Progenitor cell of endocrine pancreas (in vitro differentiated cells): ENCODE results near the gene IFT172. TPM values are rescaled to one million over a fixed set of nuclear protein-coding genes. Genes with fewer than 3 reads are reported as not detected.

Source experiments
- DNase-seq: peaks from one replicate; pipeline ENCODE4 v3.0.0; 2021; ENCODE audit warnings: low spot score; ENCODE audit not compliant: unreplicated experiment
- H3K27ac Mint-ChIP-seq: 2 replicates; pipeline ENCODE4 v1.8.0; 2021; ENCODE audit warnings: mild to moderate bottlenecking, moderate library complexity, mixed read lengths
- H3K27me3 Mint-ChIP-seq: 2 replicates; pipeline ENCODE4 v1.8.0; 2021; ENCODE audit warnings: mixed read lengths
- H3K36me3 Mint-ChIP-seq: 2 replicates; pipeline ENCODE4 v1.8.0; 2022; ENCODE audit warnings: mixed read lengths; ENCODE audit not compliant: insufficient read depth
- H3K4me1 Mint-ChIP-seq: 2 replicates; pipeline ENCODE4 v1.8.0; 2021; ENCODE audit warnings: low read depth, mixed read lengths
- H3K4me3 Mint-ChIP-seq: 2 replicates; pipeline ENCODE4 v1.8.0; 2021; ENCODE audit warnings: low read depth, mild to moderate bottlenecking, moderate library complexity, mixed read lengths
- H3K9me3 Mint-ChIP-seq: 2 replicates; pipeline ENCODE4 v1.8.0; 2021; ENCODE audit warnings: low read depth, mixed read lengths
- CTCF ChIP-seq: fragments of 200-600 bp; sonication (generic); IDR thresholded peaks from one replicate; pipeline ENCODE4 v1.5.0; 2021; ENCODE audit warnings: antibody characterized with exemption, mild to moderate bottlenecking; ENCODE audit not compliant: unreplicated experiment
- total RNA-seq: library from RNA; stranded (reverse); gene quantifications from 2 replicates; pipeline ENCODE4 v1.2.1, GENCODE V29; 2021

Gene IFT172
- total RNA-seq, 1 donor from 2014 or later: 49.5 TPM

- no peak for TF ChIP-seq CTCF
- Mint-ChIP-seq H3K4me3 (no peak overlapping the region), H3K36me3 (peaks cover 1% of the 10 kb centered on the region), H3K4me1 (no peaks in the 10 kb centered on the region), H3K27ac (no peak overlapping the region), H3K9me3 (no peaks in the 10 kb centered on the region), H3K27me3 (no peaks in the 10 kb centered on the region)
- no peak for DNase-seq
Measured at GRCh38 chr2:27527182-27527581, 37.6 kb upstream of the IFT172 start.

DNA sequence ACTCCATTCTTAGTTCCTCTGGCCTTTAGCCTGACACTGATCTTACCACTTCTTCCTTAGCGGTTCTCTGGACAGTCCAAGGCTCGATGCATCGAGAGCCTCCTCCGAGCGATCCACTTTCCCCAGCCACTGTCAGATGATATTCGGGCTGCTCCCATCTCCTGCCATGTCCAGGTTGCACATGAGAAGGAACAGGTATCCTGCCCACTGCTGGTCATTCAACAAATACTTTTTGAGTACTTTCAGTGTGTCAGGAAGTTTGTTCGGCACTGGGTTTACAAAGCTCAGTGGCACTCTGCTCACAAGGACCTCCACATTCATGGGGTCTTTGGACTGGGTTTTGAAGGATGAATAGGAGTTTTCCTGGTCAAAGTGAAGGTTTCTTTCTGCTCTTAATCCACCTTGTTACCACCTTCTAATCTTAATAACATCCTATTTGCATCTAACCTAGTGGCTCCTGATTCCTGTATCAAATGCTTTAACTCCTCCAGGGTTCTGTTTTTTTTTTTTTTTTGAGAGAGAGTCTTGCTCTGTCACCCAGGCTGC lies 32.9 kb upstream of the IFT172 start:
- Mint-ChIP-seq H3K4me1 (peaks cover 8% of the 10 kb centered on the region), H3K27me3 (no peaks in the 10 kb centered on the region), H3K36me3 (no peaks in the 10 kb centered on the region), H3K4me3 (no peak overlapping the region), H3K27ac (no peak overlapping the region), H3K9me3 (no peaks in the 10 kb centered on the region)
- TF ChIP-seq CTCF: no peak
- no peak for DNase-seq

GRCh38 chr2:27520316-27520715 lies 30.8 kb upstream of the IFT172 start:
- Mint-ChIP-seq H3K9me3 (no peaks in the 10 kb centered on the region), H3K4me1 (peaks cover 8% of the 10 kb centered on the region), H3K27me3 (no peaks in the 10 kb centered on the region), H3K27ac (no peak overlapping the region), H3K4me3 (no peak overlapping the region), H3K36me3 (no peaks in the 10 kb centered on the region)
- TF ChIP-seq CTCF: no peak
- DNase-seq: no peak

DNA sequence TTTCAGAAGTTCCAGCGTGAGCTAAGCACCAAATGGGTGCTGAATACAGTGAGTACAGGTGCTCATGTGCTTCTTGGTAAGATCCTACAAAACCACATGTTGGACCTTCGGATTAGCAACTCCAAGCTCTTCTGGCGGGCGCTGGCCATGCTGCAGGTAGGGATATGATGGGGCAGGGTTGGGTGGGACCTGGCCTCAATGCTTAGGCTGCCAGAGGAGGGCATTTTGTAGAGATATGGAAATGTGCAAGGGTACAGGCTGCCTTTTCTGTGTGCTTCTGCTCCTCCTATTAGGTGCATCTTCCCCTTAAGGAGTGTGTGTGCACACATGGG lies 29.2 kb upstream of the IFT172 start:
- no peaks in the 10 kb centered on the region for H3K27me3 Mint-ChIP-seq
- no peak overlapping the region for H3K27ac Mint-ChIP-seq
- H3K36me3 Mint-ChIP-seq: no peaks in the 10 kb centered on the region
- no peak for TF ChIP-seq CTCF
- DNase-seq: no peak
- no peaks in the 10 kb centered on the region for H3K9me3 Mint-ChIP-seq
- H3K4me3 Mint-ChIP-seq: no peak overlapping the region
- peaks cover 8% of the 10 kb centered on the region for H3K4me1 Mint-ChIP-seq

DNA sequence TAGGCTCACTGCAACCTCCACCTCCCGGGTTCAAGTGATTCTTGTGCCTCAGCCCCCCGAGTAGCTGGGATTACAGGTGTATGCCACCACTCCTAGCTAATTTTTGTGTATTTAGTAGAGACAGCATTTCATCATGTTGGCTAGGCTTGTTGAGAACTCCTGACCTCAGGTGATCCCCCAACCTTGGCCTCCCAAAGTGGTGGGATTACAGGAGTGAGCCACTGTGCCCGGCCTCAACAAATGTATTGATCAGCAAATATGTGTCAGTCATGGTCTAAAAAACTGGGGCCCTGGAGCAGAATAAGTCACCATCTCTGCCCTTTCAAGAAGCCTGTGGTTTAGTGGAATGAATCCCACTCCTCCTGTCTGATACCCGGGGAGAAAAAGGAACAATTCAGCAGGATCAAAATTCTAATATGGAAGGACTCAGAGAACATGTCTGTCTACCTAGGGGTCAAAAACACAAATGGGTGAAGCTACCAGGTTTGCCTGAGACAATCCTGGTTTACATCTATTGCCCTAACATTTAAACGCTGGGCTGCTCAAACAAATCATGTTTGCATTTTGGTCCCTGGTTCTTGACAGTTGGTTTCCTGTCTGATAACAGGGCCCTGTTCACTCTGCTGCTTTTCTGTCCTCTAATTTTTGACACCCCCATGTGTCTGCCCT lies 28.7 kb upstream of the IFT172 start:
- H3K9me3 Mint-ChIP-seq: no peaks in the 10 kb centered on the region
- no peaks in the 10 kb centered on the region for H3K36me3 Mint-ChIP-seq
- no peaks in the 10 kb centered on the region for H3K27me3 Mint-ChIP-seq
- no peak overlapping the region for H3K4me3 Mint-ChIP-seq
- H3K27ac Mint-ChIP-seq: no peak overlapping the region
- no peak for DNase-seq
- TF ChIP-seq CTCF: no peak
- peaks cover 8% of the 10 kb centered on the region for H3K4me1 Mint-ChIP-seq
